HG02763 (cell line): ENCODE measurements around the gene MMP2.

Experiments
- ATAC-seq: cut with Tn5 transposase; IDR thresholded peaks from one replicate; pipeline ENCODE4 v1.9.1; 2021; ENCODE audit warnings: mild to moderate bottlenecking, moderate library complexity; ENCODE audit not compliant: unreplicated experiment

Gene MMP2

GRCh38 chr16:55491691-55492090, 12.7 kb downstream of the MMP2 start:
- ATAC-seq = no peak

GRCh38 chr16:55492756-55493380, 13.9 kb downstream of the MMP2 start:
- ATAC-seq = no peak

GRCh38 chr16:55494994-55495421, 16.0 kb downstream of the MMP2 start:
- no peak for ATAC-seq

DNA sequence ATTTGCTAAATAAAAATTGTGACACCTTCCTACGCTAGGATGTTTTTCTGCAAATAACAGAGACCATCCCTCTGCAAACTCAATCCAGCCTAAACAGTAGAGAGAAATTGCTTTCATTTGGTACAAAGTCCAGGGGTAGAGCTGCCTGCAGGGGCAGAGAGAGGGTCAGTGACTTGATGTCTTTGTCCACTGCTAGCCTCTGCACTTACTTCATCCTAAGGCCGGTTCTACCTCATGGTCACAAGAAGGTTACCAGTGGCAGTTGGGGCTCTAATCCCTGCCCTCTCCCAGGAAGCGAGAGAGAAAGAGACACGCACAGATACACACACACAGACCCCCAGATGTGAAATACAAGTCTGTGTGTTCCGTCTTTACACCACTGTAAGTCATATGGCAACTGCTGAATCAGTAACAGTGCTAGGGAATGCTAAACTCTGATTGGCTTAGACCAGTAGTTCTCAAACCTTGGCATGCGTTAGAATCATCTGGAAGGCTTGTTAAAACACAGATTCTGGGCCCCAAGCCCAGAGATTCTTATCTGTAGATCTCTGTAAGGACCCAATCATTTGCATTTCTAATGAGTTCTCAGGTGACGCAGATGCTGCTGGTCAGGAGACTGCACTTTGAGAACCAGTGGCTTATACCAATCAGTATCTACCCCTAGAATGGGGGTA, 16.8 kb downstream of the MMP2 start:
- ATAC-seq = no peak

DNA sequence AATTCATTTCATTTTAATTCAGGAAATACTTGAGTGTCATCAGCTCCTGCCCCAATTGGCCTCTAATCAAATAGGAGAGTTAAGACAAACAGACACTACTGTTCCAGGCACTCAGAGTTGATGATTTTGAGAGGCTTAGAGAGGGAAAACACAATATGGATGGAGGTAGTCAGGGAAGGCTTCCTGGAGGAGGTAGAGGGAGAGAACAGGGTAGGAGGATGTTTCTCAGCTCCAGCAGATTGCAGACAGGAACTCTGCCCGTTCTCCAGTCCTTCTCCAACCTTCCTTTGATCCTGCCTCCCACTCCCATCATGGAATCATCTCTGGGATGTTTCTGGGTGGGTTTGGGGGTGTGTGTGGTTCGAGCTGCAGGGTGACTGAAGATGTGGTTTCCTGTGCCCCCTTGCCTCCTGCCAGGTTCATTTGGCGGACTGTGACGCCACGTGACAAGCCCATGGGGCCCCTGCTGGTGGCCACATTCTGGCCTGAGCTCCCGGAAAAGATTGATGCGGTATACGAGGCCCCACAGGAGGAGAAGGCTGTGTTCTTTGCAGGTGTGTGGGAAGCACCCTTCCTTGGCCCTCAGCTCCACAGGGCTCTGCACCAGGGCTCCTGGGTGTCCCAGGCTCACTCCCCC, 17.6 kb downstream of the MMP2 start:
- no peak for ATAC-seq

DNA sequence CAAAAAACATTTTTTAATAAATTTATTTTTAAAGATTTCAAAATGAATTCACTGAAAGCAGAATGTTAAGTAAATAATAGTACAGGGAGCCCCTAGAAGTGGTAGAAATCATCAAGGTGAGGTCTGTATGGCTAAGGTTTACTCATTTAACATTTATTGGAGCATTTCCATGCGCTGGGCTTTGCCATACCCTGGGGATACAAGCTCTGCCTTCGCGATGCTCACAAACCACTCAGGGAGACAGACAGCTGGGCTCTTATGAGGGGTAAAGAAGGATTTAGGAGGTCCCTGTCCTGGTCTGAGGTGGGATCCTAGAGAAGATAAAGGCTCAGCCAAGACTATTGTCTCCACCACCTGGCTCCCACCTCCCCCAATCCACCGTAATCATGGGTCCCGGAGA, 18.6 kb downstream of the MMP2 start:
- ATAC-seq = no peak

GRCh38 chr16:55498101-55498500, 19.1 kb downstream of the MMP2 start:
- ATAC-seq = no peak

DNA sequence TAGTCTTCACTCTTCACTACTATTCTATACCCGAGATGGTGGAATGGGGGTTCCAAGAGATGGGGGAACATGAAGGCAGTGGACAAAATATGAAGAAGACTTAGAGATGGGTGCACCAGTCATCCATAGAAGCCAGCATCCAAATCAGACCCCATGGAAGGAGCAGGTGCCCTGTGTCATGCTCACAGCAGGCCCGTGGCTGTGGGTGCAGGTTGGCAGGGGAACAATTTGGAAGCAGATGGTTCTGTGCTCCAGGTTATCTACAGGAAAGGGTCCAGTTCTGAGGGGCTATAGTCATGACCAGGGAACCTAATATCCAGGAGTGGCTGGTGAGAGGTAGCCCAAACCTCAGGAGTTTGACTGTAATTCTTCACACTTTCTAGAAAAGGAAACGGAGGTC, 20.3 kb downstream of the MMP2 start:
- ATAC-seq = no peak

- ATAC-seq = no peak
These were observed 21.0 kb downstream of the MMP2 start for GRCh38 chr16:55499951-55500529.

DNA sequence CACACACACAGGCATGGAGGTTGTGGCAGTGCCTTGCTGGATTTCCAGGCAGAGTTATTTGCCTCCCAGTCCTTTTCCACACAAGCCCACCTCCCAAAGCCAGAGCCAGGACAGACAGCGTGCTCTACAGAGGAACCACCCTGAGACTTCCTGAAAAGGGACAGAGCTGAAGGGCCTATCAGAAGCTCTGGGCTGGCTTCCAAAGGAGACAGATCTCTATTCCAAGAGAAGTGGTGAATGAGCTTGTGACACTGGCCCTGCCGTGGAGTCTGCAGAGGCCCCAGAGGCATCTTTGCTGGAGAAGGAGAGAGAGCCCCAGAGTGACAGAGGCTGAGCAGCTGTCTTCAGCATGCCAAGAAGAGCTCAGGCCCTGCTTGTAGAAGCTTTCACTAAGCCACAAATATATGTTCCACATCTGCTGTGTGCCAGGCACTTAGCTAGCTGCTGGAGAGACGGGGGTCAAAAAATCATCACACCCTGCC, 21.6 kb downstream of the MMP2 start:
- no peak for ATAC-seq

DNA sequence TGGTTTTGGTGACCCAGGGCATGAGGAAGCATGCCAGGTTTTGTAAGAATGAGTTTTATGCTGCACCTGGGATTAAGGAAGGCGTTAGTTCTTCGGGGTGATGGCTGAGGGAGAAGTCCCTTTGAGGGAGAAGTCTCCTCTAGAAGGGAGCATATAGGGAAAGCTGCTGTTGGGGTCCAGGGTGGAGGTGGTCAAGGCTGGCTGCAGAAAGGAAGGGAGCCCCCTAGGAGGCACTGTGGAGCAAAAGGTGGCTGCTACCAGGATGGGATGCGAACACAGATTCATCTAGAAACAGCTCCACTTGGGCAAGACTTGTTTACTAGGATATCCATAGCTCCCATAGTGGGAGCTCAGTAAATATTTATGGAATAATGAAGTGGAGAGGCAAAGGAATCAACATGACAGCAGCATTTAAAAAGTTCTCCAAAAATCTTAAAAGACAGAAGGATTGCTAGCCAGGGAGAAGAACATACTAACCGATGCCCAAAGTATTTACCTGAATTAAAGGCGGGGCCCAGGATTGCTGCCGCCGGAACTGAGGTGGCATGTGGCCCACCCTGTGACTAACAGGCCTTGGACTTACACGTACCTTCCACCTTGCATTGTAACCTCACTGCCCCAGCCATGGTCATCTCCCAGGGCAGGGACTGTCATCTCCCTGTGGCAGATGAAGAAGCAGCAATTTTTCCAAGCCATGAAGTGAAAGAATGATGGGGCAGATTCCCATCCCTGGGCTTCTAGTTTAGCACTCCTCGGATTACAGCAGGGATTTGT, 22.7 kb downstream of the MMP2 start:
- ATAC-seq = no peak

GRCh38 chr16:55502801-55503366, 23.9 kb downstream of the MMP2 start:
- no peak for ATAC-seq

GRCh38 chr16:55503726-55504550, 24.9 kb downstream of the MMP2 start:
- ATAC-seq = no peak

DNA sequence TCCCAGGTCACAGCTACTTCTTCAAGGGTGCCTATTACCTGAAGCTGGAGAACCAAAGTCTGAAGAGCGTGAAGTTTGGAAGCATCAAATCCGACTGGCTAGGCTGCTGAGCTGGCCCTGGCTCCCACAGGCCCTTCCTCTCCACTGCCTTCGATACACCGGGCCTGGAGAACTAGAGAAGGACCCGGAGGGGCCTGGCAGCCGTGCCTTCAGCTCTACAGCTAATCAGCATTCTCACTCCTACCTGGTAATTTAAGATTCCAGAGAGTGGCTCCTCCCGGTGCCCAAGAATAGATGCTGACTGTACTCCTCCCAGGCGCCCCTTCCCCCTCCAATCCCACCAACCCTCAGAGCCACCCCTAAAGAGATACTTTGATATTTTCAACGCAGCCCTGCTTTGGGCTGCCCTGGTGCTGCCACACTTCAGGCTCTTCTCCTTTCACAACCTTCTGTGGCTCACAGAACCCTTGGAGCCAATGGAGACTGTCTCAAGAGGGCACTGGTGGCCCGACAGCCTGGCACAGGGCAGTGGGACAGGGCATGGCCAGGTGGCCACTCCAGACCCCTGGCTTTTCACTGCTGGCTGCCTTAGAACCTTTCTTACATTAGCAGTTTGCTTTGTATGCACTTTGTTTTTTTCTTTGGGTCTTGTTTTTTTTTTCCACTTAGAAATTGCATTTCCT, 26.5 kb downstream of the MMP2 start:
- no peak for ATAC-seq

GRCh38 chr16:55506083-55506482, 27.1 kb downstream of the MMP2 start:
- ATAC-seq = no peak

GRCh38 chr16:55506708-55507107, 27.7 kb downstream of the MMP2 start:
- ATAC-seq = no peak

GRCh38 chr16:55508271-55508921, 29.4 kb downstream of the MMP2 start:
- ATAC-seq = no peak
